Measurements from ENCODE around the gene SNRNP35.
"Not testable (repeated sequence)": the region's sequence is repeated elsewhere in the genome, so short reads cannot be mapped to it uniquely, and the experiment has no call there.

DNA sequence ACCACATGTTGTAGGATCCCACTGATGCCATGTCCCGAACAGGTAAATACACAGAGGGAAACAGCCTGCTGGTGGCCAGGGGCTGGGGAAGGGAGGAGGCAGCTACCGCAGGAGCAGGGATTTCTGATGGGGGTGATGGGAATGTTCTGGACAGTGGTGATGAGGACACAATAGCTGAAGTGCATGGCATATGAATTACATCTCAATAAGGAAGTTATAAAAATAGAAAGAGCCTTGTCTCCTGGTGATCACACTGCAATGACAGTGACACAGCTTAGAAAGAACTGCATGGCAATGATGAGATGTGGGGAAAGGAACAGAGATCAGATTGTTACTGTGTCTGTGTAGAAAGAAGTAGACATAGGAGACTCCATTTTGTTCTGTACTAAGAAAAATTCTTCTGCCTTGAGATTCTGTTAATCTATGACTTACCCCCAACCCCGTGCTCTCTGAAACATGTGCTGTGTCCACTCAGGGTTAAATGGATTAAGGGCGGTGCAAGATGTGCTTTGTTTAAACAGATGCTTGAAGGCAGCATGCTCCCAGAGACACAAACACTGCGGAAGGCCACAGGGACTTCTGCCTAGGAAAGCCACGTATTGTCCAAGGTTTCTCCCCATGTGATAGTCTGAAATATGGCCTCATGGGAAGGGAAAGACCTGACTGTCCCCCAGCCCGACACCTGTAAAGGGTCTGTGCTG is 34.5 kb downstream of the SNRNP35 start:
- TF ChIP-seq, protein P1, sequence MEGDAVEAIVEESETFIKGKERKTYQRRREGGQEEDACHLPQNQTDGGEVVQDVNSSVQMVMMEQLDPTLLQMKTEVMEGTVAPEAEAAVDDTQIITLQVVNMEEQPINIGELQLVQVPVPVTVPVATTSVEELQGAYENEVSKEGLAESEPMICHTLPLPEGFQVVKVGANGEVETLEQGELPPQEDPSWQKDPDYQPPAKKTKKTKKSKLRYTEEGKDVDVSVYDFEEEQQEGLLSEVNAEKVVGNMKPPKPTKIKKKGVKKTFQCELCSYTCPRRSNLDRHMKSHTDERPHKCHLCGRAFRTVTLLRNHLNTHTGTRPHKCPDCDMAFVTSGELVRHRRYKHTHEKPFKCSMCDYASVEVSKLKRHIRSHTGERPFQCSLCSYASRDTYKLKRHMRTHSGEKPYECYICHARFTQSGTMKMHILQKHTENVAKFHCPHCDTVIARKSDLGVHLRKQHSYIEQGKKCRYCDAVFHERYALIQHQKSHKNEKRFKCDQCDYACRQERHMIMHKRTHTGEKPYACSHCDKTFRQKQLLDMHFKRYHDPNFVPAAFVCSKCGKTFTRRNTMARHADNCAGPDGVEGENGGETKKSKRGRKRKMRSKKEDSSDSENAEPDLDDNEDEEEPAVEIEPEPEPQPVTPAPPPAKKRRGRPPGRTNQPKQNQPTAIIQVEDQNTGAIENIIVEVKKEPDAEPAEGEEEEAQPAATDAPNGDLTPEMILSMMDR (IDR thresholded peaks at IDR 0.05), result not testable (repeated sequence)
- TF ChIP-seq POLR2A (IDR thresholded peaks at IDR 0.05), result not testable (repeated sequence)

Measured in body of pancreas (tissue), 4 donors.